GM19328 (cell line): ENCODE results near the gene PHF12.
A peak's percentile ranks its signal among the peaks of the same experiment; 100 is the strongest.

Source experiments
- ATAC-seq: cut with Tn5 transposase; IDR thresholded peaks from one replicate; pipeline ENCODE4 v1.9.1; 2021; ENCODE audit warnings: mild to moderate bottlenecking, moderate library complexity; ENCODE audit not compliant: unreplicated experiment

PHF12 gene

GRCh38 chr17:28955408-28955807 lies 4.1 kb upstream of the PHF12 start:
- no peak for ATAC-seq

GRCh38 chr17:28954886-28955285 lies 3.6 kb upstream of the PHF12 start:
- ATAC-seq, result no peak

DNA sequence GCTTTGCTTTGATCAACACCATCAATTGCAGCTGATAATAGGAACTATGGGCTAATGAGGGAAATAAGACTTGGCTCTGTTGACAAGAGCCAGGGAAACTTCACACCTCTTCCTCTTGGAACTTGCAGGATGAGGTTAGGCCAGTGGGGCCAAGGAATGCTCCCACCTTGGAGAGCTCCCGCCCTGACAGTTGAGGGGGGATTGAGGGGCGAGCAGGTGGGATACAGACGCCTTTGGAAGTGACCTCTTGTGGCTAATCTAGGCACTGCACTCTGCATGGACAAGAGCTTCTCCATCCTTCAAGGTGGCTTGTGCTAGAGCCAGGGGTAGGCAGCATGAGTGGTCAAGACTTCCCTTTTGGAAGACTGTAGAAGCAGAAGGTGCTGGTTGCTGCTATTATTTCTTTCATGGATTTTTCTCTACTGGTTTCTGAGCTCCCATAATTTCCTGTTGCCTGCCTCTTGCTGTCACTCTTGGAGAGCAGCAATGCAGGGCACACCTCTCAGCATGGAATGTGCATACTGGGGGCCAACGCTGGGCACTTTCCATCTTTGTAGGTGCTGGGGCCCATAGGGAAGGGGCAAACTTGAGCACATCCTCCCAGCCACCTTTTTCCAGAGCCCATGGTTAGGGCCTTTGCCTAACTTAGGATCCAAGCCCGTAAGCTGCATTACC lies 2.3 kb upstream of the PHF12 start:
- no peak for ATAC-seq

DNA sequence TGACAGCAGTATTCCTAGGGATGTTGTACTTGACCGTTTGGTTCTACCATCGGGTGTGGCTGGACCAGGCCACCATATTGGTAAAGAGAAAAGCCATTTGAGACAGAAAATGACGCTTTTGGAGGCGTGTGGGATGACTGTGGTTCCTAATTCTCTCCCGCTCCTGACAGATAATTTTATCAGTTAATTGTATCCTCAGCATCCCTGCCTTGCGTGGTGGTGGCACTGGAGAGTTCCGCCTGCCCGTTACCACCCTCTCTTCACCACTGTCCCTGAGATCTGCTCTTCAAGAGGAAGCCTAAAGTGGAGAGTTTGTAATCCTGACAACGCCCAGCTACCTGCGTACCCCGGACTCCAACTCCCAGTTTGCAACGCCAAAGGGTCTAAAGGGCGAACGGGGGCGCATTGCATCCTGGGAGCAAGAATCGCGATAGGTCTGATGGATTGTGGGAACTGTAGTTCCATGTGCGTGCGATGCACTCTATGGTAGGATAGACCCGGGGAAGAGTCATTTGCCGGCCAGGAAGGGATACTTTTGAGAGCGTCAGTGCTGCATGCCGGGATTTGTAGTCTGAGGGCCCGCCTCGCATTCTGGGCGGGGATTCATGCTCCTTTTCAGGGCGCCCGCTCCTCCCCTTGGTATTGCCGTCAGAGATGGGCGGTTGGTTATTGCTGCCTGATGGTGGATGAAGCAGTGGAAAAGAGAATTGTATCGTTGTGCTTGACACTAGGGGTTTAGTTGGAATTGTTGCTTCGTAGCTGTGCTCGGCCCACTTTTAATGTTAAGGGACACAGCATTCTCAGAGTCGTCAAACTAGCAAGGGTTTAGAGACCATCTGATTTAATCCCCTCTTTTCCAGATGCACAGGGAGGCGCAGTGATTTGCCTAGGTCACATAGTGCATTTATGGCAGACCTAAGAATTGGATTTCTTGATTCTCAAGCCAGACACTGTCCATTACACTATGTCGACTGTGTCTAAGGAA lies 965 bp upstream of the PHF12 start:
- peak; percentile 56 for ATAC-seq

GRCh38 chr17:28950752-28951427 lies 428 bp downstream of the PHF12 start:
- no peak for ATAC-seq

DNA sequence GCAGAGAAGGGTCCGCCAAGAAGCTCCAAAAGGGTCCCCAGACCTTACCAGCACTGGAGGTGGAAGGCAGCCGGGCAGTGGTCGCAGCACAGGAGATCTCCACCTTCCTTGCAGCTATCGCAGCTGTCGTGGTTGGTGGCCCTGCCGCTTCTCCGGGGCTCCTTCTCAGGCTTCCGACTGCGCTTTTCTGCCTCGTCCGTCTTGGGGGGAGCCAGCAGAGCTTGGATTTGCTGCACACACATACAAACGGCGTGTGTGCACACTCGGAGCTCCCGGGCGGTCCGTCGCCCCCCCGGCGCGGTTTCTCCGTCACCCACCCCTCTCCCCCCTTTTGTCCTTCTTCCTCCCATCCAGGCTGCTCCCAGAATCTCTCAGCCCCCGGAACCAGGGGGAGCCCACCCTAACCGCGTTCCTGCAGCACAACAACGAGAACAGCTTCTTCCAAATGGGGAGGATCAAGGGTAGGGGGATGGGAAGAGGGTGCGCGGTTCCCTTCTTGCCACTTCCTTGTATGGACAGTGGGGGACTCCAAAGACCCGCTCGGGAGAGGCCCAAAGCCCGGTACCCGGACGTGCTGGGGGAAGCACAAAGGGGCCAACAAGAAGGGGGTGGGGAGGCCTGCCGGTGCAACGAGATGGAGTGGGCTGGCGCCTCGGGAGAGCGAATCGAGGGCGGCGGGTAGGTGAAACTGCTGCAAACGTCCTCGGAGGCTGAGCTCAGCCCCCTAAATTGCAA lies 1.1 kb downstream of the PHF12 start:
- ATAC-seq, result no peak

- no peak for ATAC-seq
These were observed 1.9 kb downstream of the PHF12 start for GRCh38 chr17:28949185-28950016.

DNA sequence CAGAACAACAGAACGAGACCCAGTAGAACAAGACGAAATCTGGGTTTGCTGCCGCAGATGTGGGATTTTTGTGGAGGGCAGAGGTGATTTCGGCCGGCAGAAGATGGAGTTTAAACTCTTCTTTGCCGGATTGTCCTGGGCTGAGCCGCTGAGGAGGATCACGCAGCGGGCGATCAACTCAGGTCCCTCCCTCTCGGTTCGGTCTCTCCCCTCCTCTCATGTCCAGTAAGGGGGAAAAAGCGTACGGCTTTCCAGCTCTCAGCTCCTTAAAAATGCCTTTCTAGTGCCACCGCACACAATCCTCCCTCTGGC lies 2.5 kb downstream of the PHF12 start:
- ATAC-seq, result no peak

GRCh38 chr17:28948342-28948741 lies 3.0 kb downstream of the PHF12 start:
- no peak for ATAC-seq

- ATAC-seq, result no peak
These were observed 3.7 kb downstream of the PHF12 start for GRCh38 chr17:28947639-28948038.

- no peak for ATAC-seq
These were observed 5.1 kb downstream of the PHF12 start for GRCh38 chr17:28946239-28946638.

GRCh38 chr17:28944862-28945741 lies 6.2 kb downstream of the PHF12 start:
- no peak for ATAC-seq

GRCh38 chr17:28944343-28944742 lies 7.0 kb downstream of the PHF12 start:
- no peak for ATAC-seq

- no peak for ATAC-seq
These were observed 8.4 kb downstream of the PHF12 start for GRCh38 chr17:28942925-28943324.

DNA sequence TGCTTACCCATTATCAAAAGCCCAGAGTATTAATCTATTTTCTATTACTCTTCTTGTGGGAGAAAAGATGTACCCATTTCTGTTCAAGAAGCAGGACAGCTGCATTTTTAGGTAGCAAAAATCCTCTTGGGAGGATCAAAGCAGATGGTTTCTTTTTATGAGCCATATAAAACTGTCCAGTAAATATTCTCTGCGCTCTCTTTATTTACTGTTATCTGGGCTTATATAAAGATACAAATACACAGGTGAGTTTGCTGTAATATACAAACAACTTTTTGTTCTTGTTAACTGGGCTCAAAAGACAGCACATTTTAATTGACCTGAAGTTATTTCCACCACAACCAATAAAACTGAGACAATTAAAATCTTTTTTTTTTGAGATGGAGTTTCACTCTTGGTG lies 10.1 kb downstream of the PHF12 start:
- ATAC-seq, result no peak

DNA sequence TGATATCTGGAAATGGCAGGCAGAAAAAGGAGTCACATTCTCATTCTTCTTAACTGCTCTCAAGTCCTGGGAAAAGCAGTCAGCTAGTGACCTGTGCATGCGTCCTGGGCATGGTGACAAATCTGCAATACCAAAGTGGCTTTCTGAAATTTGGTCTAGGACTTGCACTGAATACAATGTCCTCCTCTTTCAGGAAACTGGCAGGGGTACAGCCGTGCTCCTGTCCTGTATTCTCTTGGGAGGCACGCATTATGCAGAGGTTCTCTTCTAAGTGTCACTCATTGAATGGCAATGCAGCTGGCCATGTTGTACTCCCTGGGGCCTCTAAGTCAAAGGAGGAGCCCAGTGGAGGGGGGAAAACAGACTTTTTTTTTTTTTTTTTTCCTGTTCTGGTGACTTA lies 10.6 kb downstream of the PHF12 start:
- no peak for ATAC-seq

GRCh38 chr17:28940142-28940541 lies 11.2 kb downstream of the PHF12 start:
- no peak for ATAC-seq

DNA sequence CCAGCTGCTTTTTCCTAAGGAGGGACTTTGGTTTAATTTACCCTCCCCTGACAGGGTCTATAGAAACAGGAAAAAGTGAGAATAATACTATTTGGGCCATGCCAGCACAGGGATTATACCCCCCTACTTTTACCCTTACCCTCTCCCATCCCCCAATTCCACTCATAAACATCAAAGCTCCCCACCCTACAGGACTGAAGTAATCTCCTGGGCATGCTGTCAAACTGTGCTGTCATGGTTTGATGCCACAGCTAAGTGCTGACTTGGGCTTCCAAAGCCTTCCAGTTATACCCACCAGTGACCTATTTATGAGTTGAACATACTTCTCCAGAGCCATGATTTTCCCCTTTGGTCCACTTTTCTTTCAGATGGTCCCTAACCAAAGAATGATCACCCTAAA lies 12.8 kb downstream of the PHF12 start:
- ATAC-seq, result no peak

GRCh38 chr17:28937044-28937729 lies 14.1 kb downstream of the PHF12 start:
- no peak for ATAC-seq
